Activated CD4-positive, alpha-beta T cell treated with anti-CD3 and anti-CD28 coated beads, Interleukin-2, Interleukin-4, amounts not matched to agents 100 ng/mL and 50 ng/mL, durations not matched to agents 16 hours and 8 hours (primary cell): ENCODE data around the gene GFRA1.

ENCODE experiments used
- DNase-seq: peaks from one replicate; pipeline ENCODE4 v3.0.0-alpha.2; 2020; ENCODE audit warnings: low spot score

GFRA1 gene

GRCh38 chr10:116125180-116125579, 147.8 kb downstream of the GFRA1 start:
- DNase-seq = no peak

GRCh38 chr10:116124777-116125176, 148.2 kb downstream of the GFRA1 start:
- no peak for DNase-seq

DNA sequence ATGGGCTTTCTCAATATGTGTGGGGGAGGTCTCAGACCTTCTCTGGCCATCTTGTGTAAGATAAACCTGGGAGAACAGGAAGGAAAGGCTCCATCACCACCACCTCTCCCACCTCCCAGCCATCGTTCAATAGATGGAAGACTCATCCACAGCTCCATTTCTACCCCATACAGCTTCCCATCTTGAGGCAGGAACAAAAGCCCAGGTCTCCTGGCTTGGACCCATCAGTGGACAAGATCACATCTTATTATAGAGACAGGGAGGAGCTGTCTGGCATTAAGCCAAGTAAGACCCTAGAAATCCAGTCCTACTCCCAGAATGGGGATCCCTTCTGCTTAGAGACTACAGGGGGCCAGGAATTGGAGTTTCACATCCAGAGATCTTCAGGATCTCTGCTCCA, 150.3 kb downstream of the GFRA1 start:
- no peak for DNase-seq

DNA sequence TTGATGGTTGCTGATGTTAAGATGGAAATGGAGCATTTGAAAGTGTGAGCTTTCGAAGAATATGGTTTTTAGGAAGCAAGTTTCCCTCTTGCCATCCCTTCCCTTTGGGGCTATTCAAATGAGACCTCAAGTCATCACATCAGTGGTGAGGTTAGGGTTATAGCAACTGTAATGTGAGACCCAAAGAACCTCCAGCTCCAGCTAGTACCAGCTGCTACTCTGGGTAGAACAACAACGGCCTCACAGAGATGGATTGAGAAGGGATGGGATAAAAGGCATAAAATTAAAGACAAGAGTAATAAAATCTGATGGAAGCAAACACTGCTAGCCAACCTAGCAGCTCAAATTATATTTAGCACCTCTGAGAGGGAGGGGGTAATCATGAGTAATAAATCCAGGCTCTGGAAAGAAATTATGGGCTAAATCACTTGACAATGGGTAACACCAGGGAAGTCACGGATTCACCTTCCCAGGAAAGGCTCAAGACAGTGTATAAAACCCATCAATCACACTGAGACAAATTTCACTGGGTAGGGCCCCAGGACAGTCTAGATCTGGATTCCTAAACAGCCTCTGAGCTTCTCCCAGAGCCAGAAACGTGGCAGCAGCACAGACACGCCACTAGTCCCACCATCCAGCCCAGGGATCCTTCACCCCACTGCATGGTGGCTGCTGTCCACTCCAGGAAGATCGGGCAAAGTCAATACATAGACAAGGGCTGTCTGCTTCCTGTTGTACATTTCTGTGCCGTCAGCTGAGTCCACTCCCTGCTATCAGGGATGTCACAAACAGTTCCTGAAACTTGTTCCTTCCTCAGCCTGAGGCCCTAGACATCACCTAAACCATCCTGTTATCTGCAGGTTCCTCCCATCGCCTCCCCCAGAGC, 151.1 kb downstream of the GFRA1 start:
- DNase-seq = no peak

GRCh38 chr10:116120688-116121455, 152.1 kb downstream of the GFRA1 start:
- no peak for DNase-seq

DNA sequence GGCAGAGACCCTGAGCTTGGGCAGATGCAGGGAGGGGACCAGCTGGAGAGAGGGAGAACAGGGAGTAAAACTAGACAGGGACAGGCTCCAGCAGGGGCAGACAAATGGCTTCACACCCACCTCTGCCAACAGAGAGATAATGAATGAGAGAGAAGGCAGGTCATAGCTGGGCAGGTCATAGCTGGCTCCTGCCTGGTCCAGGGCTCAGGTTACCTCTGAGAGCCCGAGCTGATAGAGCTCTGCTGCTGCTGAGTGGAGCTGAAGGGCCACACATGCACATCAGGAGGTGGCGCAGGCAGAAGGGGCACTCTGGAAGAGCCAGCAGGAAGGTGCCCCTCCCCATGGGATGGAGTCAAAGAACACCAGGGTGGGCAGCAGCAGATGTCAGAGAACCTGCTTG, 154.2 kb downstream of the GFRA1 start:
- no peak for DNase-seq

DNA sequence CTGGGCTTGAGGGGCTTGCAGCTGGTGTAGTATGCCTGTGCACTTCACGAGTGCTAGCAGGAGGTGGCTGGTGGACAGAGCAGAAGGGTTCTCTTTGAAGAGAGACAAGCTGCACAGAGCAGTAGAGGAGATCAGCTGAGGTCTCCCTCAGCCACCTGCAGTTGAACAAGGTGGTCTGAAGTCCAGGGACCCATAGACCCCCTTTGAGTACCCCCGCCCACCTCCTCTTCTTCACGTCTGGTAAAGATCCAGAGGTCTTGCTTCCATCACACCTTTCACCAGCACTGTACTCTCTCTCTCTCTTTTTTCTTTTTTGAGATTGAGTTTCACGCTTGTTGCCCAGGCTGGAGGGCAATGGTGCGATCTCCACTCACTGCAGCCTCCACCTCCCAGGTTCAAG, 157.2 kb downstream of the GFRA1 start:
- no peak for DNase-seq

DNA sequence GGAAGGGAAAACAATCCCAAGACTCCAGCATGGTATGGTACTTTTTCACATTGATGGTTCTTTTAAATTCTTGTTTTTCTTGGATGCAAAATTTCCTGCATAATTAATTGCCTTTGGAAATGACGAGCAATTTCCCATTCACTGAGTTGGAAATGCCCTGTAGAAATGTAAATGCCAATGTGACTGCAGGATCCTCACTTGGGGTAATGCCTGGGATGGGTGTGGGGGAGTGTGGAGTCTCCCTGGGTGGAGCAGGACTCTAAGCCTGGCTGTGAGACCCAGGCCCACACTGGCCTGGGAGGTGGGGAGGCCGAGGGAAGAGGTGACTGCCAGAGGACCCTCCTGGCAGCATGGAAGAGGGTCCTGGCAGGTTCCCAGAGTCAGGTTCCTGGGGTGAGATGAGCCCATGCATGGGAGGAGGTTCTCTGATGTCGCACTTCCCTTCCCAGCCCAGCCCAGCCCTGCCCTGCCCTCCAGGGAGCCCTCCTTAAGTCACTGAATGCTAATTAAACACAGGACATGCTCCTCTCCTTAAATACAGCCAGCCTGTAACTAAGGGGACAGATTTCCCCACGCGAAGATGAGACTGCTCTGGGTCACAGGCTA, 157.9 kb downstream of the GFRA1 start:
- no peak for DNase-seq

GRCh38 chr10:116113721-116114501, 159.1 kb downstream of the GFRA1 start:
- no peak for DNase-seq

GRCh38 chr10:116112232-116113231, 160.5 kb downstream of the GFRA1 start:
- no peak for DNase-seq

DNA sequence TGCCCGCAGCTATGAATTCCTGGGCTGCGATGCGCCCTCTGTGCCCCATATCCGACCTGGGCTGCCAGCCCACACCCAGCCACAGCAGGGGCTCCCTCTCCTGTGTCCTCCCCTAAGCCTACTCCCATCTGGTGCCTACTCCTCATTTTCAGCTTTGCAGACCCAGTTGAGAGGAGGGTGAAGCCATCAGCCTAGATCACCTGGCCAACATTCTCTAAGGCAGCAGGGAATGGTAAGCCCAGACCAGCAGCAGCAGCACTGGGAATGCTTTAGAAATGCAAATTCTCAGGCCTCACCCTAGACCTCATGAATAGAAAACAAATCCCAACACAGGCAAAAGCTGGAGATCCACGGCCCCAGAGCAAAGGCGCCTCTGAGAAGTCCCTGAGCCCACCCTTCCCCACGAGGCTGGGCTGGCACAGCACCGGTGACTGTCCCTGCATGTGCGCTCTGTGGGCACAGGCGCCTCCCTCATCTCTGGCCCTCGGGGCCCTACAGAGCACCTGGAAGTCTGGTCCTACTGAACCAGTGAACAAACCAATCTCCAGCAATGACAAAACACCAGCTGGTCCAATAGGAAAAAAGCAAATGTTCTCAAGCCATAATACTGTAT, 161.4 kb downstream of the GFRA1 start:
- no peak for DNase-seq

- no peak for DNase-seq
These were observed 162.3 kb downstream of the GFRA1 start for GRCh38 chr10:116110736-116111135.

GRCh38 chr10:116109881-116110280, 163.1 kb downstream of the GFRA1 start:
- no peak for DNase-seq

GRCh38 chr10:116109481-116109880, 163.5 kb downstream of the GFRA1 start:
- no peak for DNase-seq

GRCh38 chr10:116108095-116108494, 164.9 kb downstream of the GFRA1 start:
- DNase-seq = no peak

DNA sequence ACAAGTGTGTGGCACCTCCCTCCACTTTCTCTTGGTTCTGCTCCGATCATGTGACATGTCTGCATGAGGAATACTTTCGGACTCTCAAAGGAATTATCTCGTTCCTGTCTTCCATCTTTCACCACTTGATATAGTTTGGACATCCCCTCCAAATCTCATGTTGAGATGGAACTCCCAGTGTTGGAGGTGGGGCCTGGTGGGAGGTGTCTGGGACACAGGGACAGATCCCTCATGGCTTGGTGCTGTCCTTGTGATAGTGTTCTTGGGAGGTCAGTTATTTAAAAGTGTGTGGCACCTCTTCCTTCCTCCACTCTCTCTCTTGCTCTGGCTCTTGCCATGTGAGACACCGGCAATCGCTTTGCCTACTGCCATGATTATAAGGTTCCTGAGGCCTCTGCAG, 166.4 kb downstream of the GFRA1 start:
- no peak for DNase-seq

DNA sequence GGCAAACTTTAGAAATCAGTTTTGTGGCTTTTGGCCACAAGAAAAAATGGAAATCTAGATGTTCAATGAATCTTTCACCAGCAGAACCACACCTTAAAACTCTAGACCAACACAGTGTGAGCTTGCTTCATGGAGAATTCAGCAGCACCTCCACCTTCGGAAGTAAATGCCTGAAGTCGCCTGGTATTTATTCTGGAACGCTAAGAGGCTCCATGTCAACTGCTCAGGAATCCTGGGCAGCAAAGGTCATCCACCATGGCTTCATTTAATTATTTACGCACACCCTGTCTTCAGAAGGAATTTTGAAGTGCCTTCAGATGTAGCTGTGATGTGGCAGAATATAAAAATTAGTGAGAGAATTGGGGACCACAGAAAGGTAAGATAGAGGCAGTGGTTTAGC, 167.7 kb downstream of the GFRA1 start:
- DNase-seq = no peak

GRCh38 chr10:116104210-116104932, 168.6 kb downstream of the GFRA1 start:
- DNase-seq = no peak

- no peak for DNase-seq
These were observed 169.3 kb downstream of the GFRA1 start for GRCh38 chr10:116103668-116104067.
